Heart left ventricle (tissue), 16 donors: ENCODE results near the gene LRP5. TPM values are rescaled to one million over a fixed set of nuclear protein-coding genes. Genes with fewer than 3 reads are reported as not detected.

Experiments
- ATAC-seq, 4 donors: fragments of 200-7000 bp; cut with Tn5 transposase; one replicate each; pipeline ENCODE4 v1.9.1; 2020 to 2022; ENCODE audit warnings: moderate library complexity in 4 of 4, mild to moderate bottlenecking in 3 of 4, moderate number of reproducible peaks in 1 of 4
- DNase-seq, 5 donors: peaks; one replicate each; pipeline ENCODE4 v3.0.0-alpha.2; 2020
- H3K27ac ChIP-seq, 12 donors: fragments of 200-600 bp; sonication (generic) in 4 of 12; one replicate each; pipeline versions ENCODE4 v1.5.0 to v1.8.0; 2016 to 2022; ENCODE audit warnings: mild to moderate bottlenecking in 2 of 12
- H3K27me3 ChIP-seq, 9 donors: fragments of 200-600 bp; sonication (generic) in 2 of 9; one replicate each; pipeline versions ENCODE4 v1.5.1 to v1.8.0; 2016 to 2022; ENCODE audit warnings: mild to moderate bottlenecking in 3 of 9
- H3K36me3 ChIP-seq, 9 donors: fragments of 200-600 bp; sonication (generic) in 2 of 9; one replicate each; pipeline versions ENCODE4 v1.5.0 to v1.8.0; 2018 to 2022; ENCODE audit warnings: mild to moderate bottlenecking in 2 of 9
- H3K4me1 ChIP-seq, 12 donors: fragments of 200-600 bp; sonication (generic) in 4 of 12; one replicate each; pipeline versions ENCODE4 v1.5.0 to v1.8.0; 2016 to 2022; ENCODE audit warnings: mild to moderate bottlenecking in 3 of 12
- H3K4me3 ChIP-seq, 12 donors: fragments of 200-600 bp; sonication (generic) in 4 of 12; one replicate each; pipeline versions ENCODE4 v1.5.0 to v1.8.0; 2017 to 2022; ENCODE audit warnings: mild to moderate bottlenecking in 9 of 12, moderate library complexity in 4 of 12
- H3K9me3 ChIP-seq, 12 donors: fragments of 200-600 bp; sonication (generic) in 4 of 12; one replicate each; pipeline versions ENCODE4 v1.5.0 to v1.8.0; 2016 to 2022; ENCODE audit warnings: mild to moderate bottlenecking in 1 of 12
- CTCF ChIP-seq, 12 donors: fragments of 200-600 bp; sonication (generic) in 4 of 12; IDR thresholded peaks; one replicate each; pipeline versions ENCODE4 v1.5.0 to v1.8.0; 2018 to 2022; ENCODE audit warnings: antibody characterized with exemption in 12 of 12, mild to moderate bottlenecking in 5 of 12
- POLR2A ChIP-seq, 2 donors: fragments of 450-650 bp; IDR thresholded peaks; one replicate each; pipeline ENCODE4 v1.6.1; 2017; ENCODE audit warnings: antibody characterized with exemption in 2 of 2, mild to moderate bottlenecking in 2 of 2, moderate library complexity in 2 of 2
- WGBS, 4 donors: extraction: QIAGEN DNeasy Blood & Tissue Kit in 2 of 4; methylation state at CpG; one replicate each; pipeline versions ENCODE4 v1.1.5 to v1.1.7; 2013 to 2018; 5-methylcytosine and 5-hydroxymethylcytosine counted together
- intact Hi-C, 10 donors: fragments of 100-400 bp; cut with DNase I; formaldehyde crosslinking; loops; one replicate each; pipeline versions ENCODE4 v1.11.1 to v1.14.2; 2022
- polyA plus RNA-seq, 2 donors: library from polyadenylated mRNA; stranded (reverse); fragments of 200-250 nt; gene quantifications; one replicate each; pipeline ENCODE4 v1.2.3, GENCODE V29; 2013
- total RNA-seq, 9 donors: library from RNA; depleted of rRNA in 2 of 9; stranded (reverse); fragments of >200 nt in 2 of 9; fragmentation: NEBNext Ultra II Directional in 3 of 9; extraction: Animal tissue kit (Norgen Biotek cat#: 25700) in 3 of 9; gene quantifications; one replicate each; pipeline versions ENCODE4 v1.1.0 to v1.2.4, GENCODE V29; 2016 to 2023
- donor health status: ischemic (EF 13 %, LVEDD 7.1; RV severe dilation, severe dysfunction).
- donor health status: healthy with polysubstance abuse.
- donor health status: DM: no; HTN: yes; CAD: no.
- donor health status: DM: no; HTN: no; CAD: no.
- donor health status: ischemic (EF 25% LVEDD 6.9; RV normal size, moderate dysfunction).
- donor health status: ischemic (EF 25% LVEDD 5.7; RV mildly dilated, moderate dysfunction).
- donor health status: healthy.
- donor health status: DM: yes; HTN: yes; CAD: no.
- donor health status: ischemic (EF 35%, LVEDD 5.7; RV mildly dilated, moderate dysfunction).
- donor health status: nonischemic (EF 11% LVEDD 7.7; RV severe dilation, severe dysfunction).
- donor health status: DM: yes; HTN: yes; CAD: no.
- donor health status: PGD.
- donor health status: ischemic (EF 29% LVEDD 5.4; RV normal size, mild dysfunction).
- donor health status: nonischemic (EF 23%, LVEDD 6.1; RV moderate dilation, normal function).

LRP5 gene
- total and polyA plus RNA-seq, 11 donors, result 30.2 to 62.5 (median 39.8) TPM

- intact Hi-C loops, result no loop called here
- Histone ChIP-seq H3K9me3 (peaks cover 0 to 7% (median 0%) of the 10 kb centered on the region in 12 donors), H3K27me3 (no peaks in the 10 kb centered on the region), H3K4me1 (peaks cover 4 to 75% (median 56%) of the 10 kb centered on the region in 12 donors), H3K36me3 (no peaks in the 10 kb centered on the region), H3K27ac (peak overlapping the region in 2 of 12 donors; percentile 4 to 77), H3K4me3 (no peak overlapping the region)
- TF ChIP-seq POLR2A (IDR thresholded peaks at IDR 0.05) (no peak), CTCF (IDR thresholded peaks at IDR 0.05) (no peak)
- WGBS, 4 donors, result 71 to 77% (median 72%) methylated on average over 15 of the region's 15 CpGs
- ATAC-seq (no peak), DNase-seq (no peak)
Measured at GRCh38 chr11:68340784-68341556, 28.6 kb downstream of the LRP5 start.

- DNase-seq (peak in 1 of 5 donors; percentile 27), ATAC-seq (no peak)
- Histone ChIP-seq H3K4me1 (peaks cover 6 to 76% (median 55%) of the 10 kb centered on the region in 12 donors), H3K27ac (peak overlapping the region in 7 of 12 donors; percentile 13 to 77 (median 46)), H3K36me3 (no peaks in the 10 kb centered on the region), H3K27me3 (no peaks in the 10 kb centered on the region), H3K4me3 (no peak overlapping the region), H3K9me3 (peaks cover 0 to 7% (median 0%) of the 10 kb centered on the region in 12 donors)
- intact Hi-C loops, result no loop called here
- TF ChIP-seq POLR2A (IDR thresholded peaks at IDR 0.05) (no peak), CTCF (IDR thresholded peaks at IDR 0.05) (peak in 1 of 12 donors; percentile 16)
- WGBS, 4 donors, result 82 to 86% (median 83%) methylated on average over 21 of the region's 21 CpGs
Measured at GRCh38 chr11:68341557-68342458, 29.4 kb downstream of the LRP5 start.

- Histone ChIP-seq H3K27ac (peak overlapping the region in 9 of 12 donors; percentile 13 to 77 (median 46)), H3K27me3 (no peaks in the 10 kb centered on the region), H3K4me3 (no peak overlapping the region), H3K9me3 (peaks cover 0 to 7% (median 0%) of the 10 kb centered on the region in 12 donors), H3K4me1 (peaks cover 6 to 76% (median 53%) of the 10 kb centered on the region in 12 donors), H3K36me3 (no peaks in the 10 kb centered on the region)
- DNase-seq (no peak), ATAC-seq (no peak)
- 64 to 70% (median 67%) methylated on average over 12 to 13 of the region's 13 CpGs for WGBS, 4 donors
- TF ChIP-seq POLR2A (IDR thresholded peaks at IDR 0.05) (no peak), CTCF (IDR thresholded peaks at IDR 0.05) (no peak)
- intact Hi-C loops, result no loop called here
Measured at GRCh38 chr11:68342459-68343158, 30.2 kb downstream of the LRP5 start.
